ENCODE measurements around the gene SLC6A7.

SLC6A7 gene

DNA sequence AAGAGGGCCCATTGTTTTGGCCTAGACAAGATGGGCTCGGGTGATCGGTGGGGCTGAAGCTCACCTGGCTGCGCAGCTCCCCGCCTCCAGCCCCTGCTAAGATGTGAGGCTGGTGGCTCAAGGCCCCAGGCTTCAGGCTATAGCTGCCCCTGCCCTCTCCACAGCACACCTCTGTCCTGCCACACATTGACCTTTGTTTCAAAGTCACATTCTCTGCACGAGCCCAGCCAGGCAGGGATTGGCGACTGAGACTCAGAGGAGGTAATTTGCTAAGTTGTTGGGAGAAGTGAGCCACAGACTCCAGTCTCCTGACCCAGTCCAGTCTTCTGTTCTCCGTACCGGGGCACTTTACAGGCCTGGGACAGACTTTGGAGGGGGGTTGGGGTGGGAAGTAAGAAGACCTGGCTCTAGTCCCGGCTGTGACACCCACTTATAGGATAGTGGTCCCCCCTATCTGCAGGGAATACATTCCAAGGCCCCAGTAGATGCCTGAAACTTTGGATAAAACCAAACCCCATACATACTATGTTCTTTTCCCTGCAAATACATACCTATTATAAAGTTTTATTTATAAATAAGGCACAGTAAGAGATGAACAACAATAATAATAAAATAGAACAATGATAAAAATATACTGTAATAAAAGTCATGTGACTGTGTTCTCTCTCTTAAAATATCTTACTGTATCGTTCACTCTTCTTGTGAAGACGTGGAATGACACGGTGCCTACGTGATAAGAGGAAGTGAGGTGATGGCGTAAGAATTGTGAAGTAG, 47.5 kb upstream of the SLC6A7 start:
- Histone ChIP-seq H3K4me3 (ENCODE audit: low read length, poor library complexity, severe bottlenecking) (no peak overlapping the region), H2AFZ (ENCODE audit: low read length) (no peak overlapping the region), H3K4me1 (ENCODE audit: insufficient read depth, low read length, poor library complexity, severe bottlenecking) (no peaks in the 10 kb centered on the region), H3K4me2 (ENCODE audit: low read depth, low read length, poor library complexity, severe bottlenecking) (no peak overlapping the region), H3K9me3 (ENCODE audit: insufficient read depth, low read depth, low read length) (no peaks in the 10 kb centered on the region), H3K36me3 (ENCODE audit: insufficient read depth, low read length) (no peaks in the 10 kb centered on the region), H3K9me2 (replicated peaks; ENCODE audit: low read depth, low read length) (no peaks in the 10 kb centered on the region), H3K9ac (ENCODE audit: low read depth, low read length, poor library complexity, severe bottlenecking) (no peak overlapping the region), H3K27me3 (ENCODE audit: insufficient read depth, low read length, poor library complexity, severe bottlenecking) (no peaks in the 10 kb centered on the region), H3K79me2 (ENCODE audit: insufficient read depth, low read length) (no peaks in the 10 kb centered on the region), H3F3A (ENCODE audit: low read depth) (no peaks in the 10 kb centered on the region), H4K20me1 (ENCODE audit: insufficient read depth, low read length, poor library complexity, severe bottlenecking) (no peaks in the 10 kb centered on the region)
- TF ChIP-seq CTCF (conservative IDR thresholded peaks at IDR 0.05; ENCODE audit: low read length) (no peak), EZH2phosphoT487 (IDR thresholded peaks at IDR 0.05; ENCODE audit: borderline replicate concordance) (no peak)

- TF ChIP-seq CTCF (conservative IDR thresholded peaks at IDR 0.05; ENCODE audit: low read length) (no peak), EZH2phosphoT487 (IDR thresholded peaks at IDR 0.05; ENCODE audit: borderline replicate concordance) (no peak)
- H2AFZ ChIP-seq (ENCODE audit: low read length), result no peak overlapping the region
Observed at GRCh38 chr5:150142959-150143349, 46.9 kb upstream of the SLC6A7 start.

DNA sequence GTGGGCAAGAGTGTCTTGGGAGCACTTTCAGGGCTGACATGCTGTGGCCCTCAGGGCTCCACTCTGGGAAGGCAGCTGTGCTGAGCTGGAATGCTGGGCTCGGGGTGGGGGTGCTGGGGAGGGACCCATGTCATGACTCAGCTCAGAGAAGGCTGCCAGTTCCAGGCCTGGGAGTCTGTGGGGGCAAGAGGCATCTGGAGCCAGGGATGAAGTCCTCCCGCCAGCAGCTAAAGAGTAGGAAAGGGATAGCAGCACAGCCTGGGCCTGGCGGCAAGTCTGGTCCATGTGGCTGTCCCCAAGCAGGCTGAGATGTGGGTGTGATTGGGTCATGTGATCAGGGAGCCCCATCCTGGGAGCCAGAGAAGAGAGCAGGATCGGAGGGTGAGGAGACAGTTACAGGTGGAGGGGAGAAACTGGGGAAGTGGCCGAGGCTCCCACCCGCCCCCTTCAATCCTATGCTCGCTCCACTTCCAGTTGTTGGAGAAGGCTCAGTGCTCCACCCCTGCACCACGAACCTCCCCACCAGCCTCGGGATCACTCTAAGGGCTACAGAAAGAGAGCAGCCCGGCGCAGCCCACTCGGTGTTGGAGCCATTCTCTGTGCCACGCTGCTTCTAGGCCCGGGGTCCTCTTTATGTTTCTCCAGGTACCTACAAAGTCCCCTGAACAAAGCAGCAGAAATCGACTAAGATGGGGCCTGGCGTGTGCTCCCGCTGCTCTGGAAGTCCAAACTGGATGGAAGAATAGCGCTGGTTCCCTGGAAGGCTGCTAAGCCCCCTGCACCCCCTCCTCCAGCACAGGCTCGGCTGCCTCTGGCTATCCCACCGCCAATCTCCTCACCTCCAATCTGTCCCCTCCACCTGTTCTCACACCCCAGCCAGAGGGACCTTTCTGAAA, 46.3 kb upstream of the SLC6A7 start:
- Histone ChIP-seq H4K20me1 (ENCODE audit: insufficient read depth, low read length, poor library complexity, severe bottlenecking) (no peaks in the 10 kb centered on the region), H3K27me3 (ENCODE audit: insufficient read depth, low read length, poor library complexity, severe bottlenecking) (no peaks in the 10 kb centered on the region), H3K4me2 (ENCODE audit: low read depth, low read length, poor library complexity, severe bottlenecking) (no peak overlapping the region), H2AFZ (ENCODE audit: low read length) (no peak overlapping the region), H3K79me2 (ENCODE audit: insufficient read depth, low read length) (no peaks in the 10 kb centered on the region), H3K36me3 (ENCODE audit: insufficient read depth, low read length) (no peaks in the 10 kb centered on the region), H3K9ac (ENCODE audit: low read depth, low read length, poor library complexity, severe bottlenecking) (no peak overlapping the region), H3K9me3 (ENCODE audit: insufficient read depth, low read depth, low read length) (no peaks in the 10 kb centered on the region), H3K9me2 (replicated peaks; ENCODE audit: low read depth, low read length) (no peaks in the 10 kb centered on the region), H3K4me1 (ENCODE audit: insufficient read depth, low read length, poor library complexity, severe bottlenecking) (no peaks in the 10 kb centered on the region), H3K4me3 (ENCODE audit: low read length, poor library complexity, severe bottlenecking) (no peak overlapping the region), H3F3A (ENCODE audit: low read depth) (no peaks in the 10 kb centered on the region)
- TF ChIP-seq EZH2phosphoT487 (IDR thresholded peaks at IDR 0.05; ENCODE audit: borderline replicate concordance) (no peak), CTCF (conservative IDR thresholded peaks at IDR 0.05; ENCODE audit: low read length) (no peak)

More at GRCh38 chr5:150142959-150143349, 46.9 kb upstream of the SLC6A7 start:
- no peaks in the 10 kb centered on the region for H3K79me2 ChIP-seq (ENCODE audit: insufficient read depth, low read length)
- H3K9ac ChIP-seq (ENCODE audit: low read depth, low read length, poor library complexity, severe bottlenecking), result no peak overlapping the region
- H3K4me1 ChIP-seq (ENCODE audit: insufficient read depth, low read length, poor library complexity, severe bottlenecking), result no peaks in the 10 kb centered on the region
- H3K9me2 ChIP-seq (replicated peaks; ENCODE audit: low read depth, low read length), result no peaks in the 10 kb centered on the region
- no peaks in the 10 kb centered on the region for H3K36me3 ChIP-seq (ENCODE audit: insufficient read depth, low read length)
- no peak overlapping the region for H3K4me2 ChIP-seq (ENCODE audit: low read depth, low read length, poor library complexity, severe bottlenecking)
- no peaks in the 10 kb centered on the region for H3K27me3 ChIP-seq (ENCODE audit: insufficient read depth, low read length, poor library complexity, severe bottlenecking)
- H3K9me3 ChIP-seq (ENCODE audit: insufficient read depth, low read depth, low read length), result no peaks in the 10 kb centered on the region
- H3F3A ChIP-seq (ENCODE audit: low read depth), result no peaks in the 10 kb centered on the region
- H3K4me3 ChIP-seq (ENCODE audit: low read length, poor library complexity, severe bottlenecking), result no peak overlapping the region
- H4K20me1 ChIP-seq (ENCODE audit: insufficient read depth, low read length, poor library complexity, severe bottlenecking), result no peaks in the 10 kb centered on the region

Data from Loucy (cell line).